ENCODE data around the gene REN. TPM values are rescaled to one million over a fixed set of nuclear protein-coding genes. Genes with fewer than 3 reads are reported as not detected.

The REN gene
- polyA plus RNA-seq, 4 donors = 8.2 to 94.2 (median 62.3) TPM

- DNase-seq (ENCODE audit: low read depth in 4 of 4, low spot score in 3 of 4) = no peak
These were observed 10.3 kb downstream of the REN start for GRCh38 chr1:204155881-204156280.

GRCh38 chr1:204154568-204155255 is 11.4 kb downstream of the REN start:
- no peak for DNase-seq (ENCODE audit: low read depth in 4 of 4, low spot score in 3 of 4)

GRCh38 chr1:204153667-204154066 is 12.5 kb downstream of the REN start:
- DNase-seq (ENCODE audit: low read depth in 4 of 4, low spot score in 3 of 4) = no peak

- DNase-seq (ENCODE audit: low read depth in 4 of 4, low spot score in 3 of 4) = no peak
These were observed 13.7 kb downstream of the REN start for GRCh38 chr1:204152310-204153044.

GRCh38 chr1:204151552-204152309 is 14.4 kb downstream of the REN start, which contains the start of gene ETNK2:
TSS of gene ETNK2 (minus strand) at chr1:204152044. CDS start at chr1:204151852, 192 bp downstream.
- peak in 1 of 4 donors; percentile 39 for DNase-seq (ENCODE audit: low read depth in 4 of 4, low spot score in 3 of 4)

GRCh38 chr1:204150702-204151551 is 15.2 kb downstream of the REN start:
- DNase-seq (ENCODE audit: low read depth in 4 of 4, low spot score in 3 of 4) = no peak

GRCh38 chr1:204149635-204150565 is 16.2 kb downstream of the REN start:
- DNase-seq (ENCODE audit: low read depth in 4 of 4, low spot score in 3 of 4) = no peak

GRCh38 chr1:204149107-204149506 is 17.0 kb downstream of the REN start:
- DNase-seq (ENCODE audit: low read depth in 4 of 4, low spot score in 3 of 4) = no peak

GRCh38 chr1:204147406-204148383 is 18.4 kb downstream of the REN start:
- no peak for DNase-seq (ENCODE audit: low read depth in 4 of 4, low spot score in 3 of 4)

GRCh38 chr1:204146965-204147364 is 19.2 kb downstream of the REN start:
- no peak for DNase-seq (ENCODE audit: low read depth in 4 of 4, low spot score in 3 of 4)

- no peak for DNase-seq (ENCODE audit: low read depth in 4 of 4, low spot score in 3 of 4)
These were observed 19.8 kb downstream of the REN start for GRCh38 chr1:204146309-204146708.

GRCh38 chr1:204145033-204145504 is 21.1 kb downstream of the REN start:
- no peak for DNase-seq (ENCODE audit: low read depth in 4 of 4, low spot score in 3 of 4)

- DNase-seq (ENCODE audit: low read depth in 4 of 4, low spot score in 3 of 4) = no peak
These were observed 22.7 kb downstream of the REN start for GRCh38 chr1:204143276-204144041.

GRCh38 chr1:204142032-204142974 is 23.8 kb downstream of the REN start:
- DNase-seq (ENCODE audit: low read depth in 4 of 4, low spot score in 3 of 4) = no peak

- DNase-seq (ENCODE audit: low read depth in 4 of 4, low spot score in 3 of 4) = no peak
These were observed 25.0 kb downstream of the REN start for GRCh38 chr1:204141131-204141530.

GRCh38 chr1:204139952-204140351 is 26.2 kb downstream of the REN start:
- DNase-seq (ENCODE audit: low read depth in 4 of 4, low spot score in 3 of 4) = no peak

Measured in left renal pelvis (tissue), 4 donors.